HG03108 (cell line): ENCODE results near the gene FAM219B.
A peak's percentile ranks its signal among the peaks of the same experiment; 100 is the strongest.
"Not testable (repeated sequence)": the region's sequence is repeated elsewhere in the genome, so short reads cannot be mapped to it uniquely, and the experiment has no call there.

Experiments used
- ATAC-seq: cut with Tn5 transposase; IDR thresholded peaks from one replicate; pipeline ENCODE4 v1.9.1; 2021; ENCODE audit warnings: moderate library complexity; ENCODE audit not compliant: unreplicated experiment

The FAM219B gene

GRCh38 chr15:74904190-74904805, 2.4 kb downstream of the FAM219B start:
- no peak for ATAC-seq

DNA sequence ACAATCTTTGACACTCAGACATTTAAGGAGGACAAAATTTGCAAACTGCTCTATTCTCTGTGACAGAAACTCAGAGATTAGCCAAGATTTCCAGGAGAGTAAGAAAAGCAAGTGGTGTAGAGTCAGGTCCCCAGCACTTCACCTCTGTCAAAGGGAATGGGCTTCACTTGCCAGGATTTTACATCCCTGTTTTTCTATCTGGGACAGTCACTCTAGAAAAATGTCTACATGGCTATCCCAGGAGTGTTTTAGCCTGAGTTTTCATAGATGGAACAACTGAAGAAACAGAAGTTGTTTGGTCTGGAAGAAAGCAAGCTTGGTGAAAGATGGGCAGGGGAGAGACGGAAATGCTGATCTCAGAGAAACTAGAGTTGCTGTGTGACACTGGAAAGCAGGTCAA, 3.0 kb downstream of the FAM219B start:
- no peak for ATAC-seq

DNA sequence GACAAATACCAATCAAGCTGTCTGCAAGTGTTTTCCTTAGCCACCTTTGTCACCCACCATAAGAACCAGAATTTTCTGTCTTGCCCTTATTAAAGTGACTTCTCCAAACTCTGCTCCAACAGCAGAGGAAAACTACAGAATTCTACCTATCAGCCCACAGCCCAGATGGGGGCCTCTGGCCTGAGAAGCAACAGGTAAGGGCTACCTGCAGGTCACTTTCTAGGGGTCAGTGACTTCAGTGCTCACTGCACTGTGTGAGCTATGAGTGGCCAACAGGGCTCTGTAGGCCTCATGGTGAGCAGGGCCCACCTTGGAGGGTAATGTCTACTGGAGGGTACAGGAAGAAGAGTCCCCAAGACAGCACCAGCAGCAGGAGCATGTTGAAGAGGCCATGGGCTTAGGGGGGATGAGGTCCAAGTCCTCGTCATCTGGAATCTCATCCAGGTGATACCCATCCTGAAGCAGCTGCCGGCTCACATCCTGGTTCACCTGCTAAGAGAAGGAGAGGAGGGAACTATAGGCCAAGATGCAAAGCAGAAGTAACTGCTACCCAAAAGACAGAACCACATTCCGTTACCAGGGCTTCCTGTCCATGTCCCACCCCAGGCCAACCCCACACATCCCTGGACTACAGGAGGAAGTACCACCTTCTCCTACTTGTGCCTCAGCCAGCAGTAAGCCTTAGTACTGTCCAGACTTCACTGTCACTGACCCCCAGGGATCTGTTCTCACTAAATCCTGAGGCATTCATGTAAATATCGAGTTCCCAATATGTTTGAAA, 4.2 kb downstream of the FAM219B start:
- no peak for ATAC-seq

DNA sequence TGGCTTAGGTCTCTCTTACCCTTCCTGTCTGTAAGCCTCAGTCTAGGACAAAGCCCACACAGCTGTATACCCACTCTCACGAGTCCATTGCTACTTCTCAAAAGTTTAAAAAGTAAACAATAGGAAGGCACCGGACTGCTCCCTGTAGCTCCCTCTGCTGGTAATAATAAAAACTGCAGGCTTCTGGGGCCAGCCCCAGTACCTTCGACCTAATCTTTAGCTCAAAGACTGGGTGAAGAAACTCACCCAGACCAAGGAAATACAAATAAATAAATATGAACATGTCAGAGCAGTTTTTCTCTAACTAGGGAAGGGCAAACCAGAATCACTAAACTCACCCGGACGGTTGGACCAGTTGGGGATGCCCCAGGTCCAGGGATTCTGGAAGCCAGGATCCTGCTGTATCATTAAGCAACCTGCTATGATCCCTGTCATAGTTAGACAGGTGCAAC, 5.0 kb downstream of the FAM219B start:
- no peak for ATAC-seq

- ATAC-seq: no peak
These were observed 9.3 kb downstream of the FAM219B start for GRCh38 chr15:74897300-74897701.

GRCh38 chr15:74896316-74896715, 10.3 kb downstream of the FAM219B start:
- ATAC-seq: no peak

DNA sequence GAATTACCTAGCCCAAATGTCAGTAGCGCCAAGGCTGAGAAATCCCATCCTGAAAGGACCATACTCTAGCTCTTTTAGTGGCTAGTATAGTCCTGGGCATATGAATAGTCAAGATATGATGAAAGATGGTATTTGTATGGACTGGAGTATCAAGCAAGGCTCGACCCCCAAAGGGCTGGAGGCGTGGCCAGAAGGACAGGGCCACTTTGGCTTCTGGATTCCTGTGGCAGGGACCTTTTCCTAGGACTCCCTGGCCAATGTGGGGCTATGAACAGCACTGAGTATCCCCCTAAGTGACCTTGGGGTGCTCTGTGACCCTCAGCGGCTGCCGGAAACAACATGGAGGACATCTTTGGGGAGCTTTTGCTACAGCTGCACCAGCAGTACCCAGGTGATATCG, 10.8 kb downstream of the FAM219B start:
- no peak for ATAC-seq

GRCh38 chr15:74894383-74894782, 12.3 kb downstream of the FAM219B start:
- ATAC-seq: not testable (repeated sequence)

DNA sequence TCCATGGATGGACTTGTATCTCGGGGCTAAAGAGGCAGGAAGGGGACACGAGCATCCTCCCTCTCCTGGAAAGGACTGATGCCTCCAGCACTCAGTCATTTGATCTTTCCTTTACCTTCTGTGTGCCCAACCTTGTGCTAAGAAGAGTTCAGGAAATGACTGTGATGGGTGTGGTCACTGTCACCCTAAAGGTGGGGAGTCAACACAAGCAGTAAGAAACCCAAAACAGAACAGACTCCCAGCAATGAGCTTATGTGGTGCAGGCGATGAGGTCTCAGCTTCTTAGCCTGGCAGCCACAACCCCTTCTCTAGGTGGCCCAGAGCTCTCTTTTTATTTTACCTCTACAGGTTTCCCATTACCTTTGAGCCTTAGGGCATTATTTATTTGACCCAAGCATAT, 13.0 kb downstream of the FAM219B start:
- ATAC-seq: no peak

GRCh38 chr15:74892931-74893330, 13.7 kb downstream of the FAM219B start:
- ATAC-seq: no peak

GRCh38 chr15:74892313-74892712, 14.3 kb downstream of the FAM219B start:
- no peak for ATAC-seq

GRCh38 chr15:74891469-74891868, 15.2 kb downstream of the FAM219B start:
- no peak for ATAC-seq

GRCh38 chr15:74890665-74890960, 16.0 kb downstream of the FAM219B start:
- no peak for ATAC-seq

DNA sequence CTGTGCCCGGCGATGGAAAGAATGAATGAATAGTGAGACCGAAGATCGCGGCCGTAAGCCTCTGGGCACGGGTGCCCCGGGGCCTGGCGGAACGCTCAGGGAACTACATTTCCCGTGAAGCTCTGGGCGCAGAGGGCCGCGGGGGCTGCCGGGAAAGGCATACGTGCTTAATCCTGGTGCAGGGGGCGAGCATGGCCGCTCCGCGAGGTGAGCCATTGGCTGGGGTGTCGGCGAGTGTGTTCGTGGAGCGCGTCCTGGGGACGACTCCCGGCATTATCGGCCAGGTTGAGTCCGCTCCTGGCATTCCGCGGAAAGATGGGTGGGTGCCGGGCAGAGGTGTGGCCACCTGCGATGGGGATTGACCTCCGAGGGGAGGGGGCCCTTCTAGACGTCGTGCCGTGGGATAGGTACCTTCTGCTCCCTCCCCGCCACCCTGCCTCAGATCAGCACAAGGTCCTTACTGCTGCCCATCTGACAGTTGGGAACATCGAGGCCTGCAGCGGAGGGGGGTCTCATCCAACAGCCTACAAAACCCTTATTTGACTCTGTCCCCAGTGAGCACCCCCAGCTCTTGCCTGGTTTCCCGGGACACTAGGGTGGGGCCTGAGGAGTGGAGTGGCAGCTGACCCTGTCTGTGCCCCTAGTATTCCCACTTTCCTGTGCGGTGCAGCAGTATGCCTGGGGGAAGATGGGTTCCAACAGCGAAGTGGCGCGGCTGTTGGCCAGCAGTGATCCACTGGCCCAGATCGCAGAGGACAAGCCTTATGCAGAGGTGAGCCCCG, 16.6 kb downstream of the FAM219B start, which contains the start of gene MPI:
MPI (plus strand) TSS at position 160 of the 782 bp plus-strand sequence; CDS start at position 192, 32 bp downstream.
- ATAC-seq: peak; percentile 90

DNA sequence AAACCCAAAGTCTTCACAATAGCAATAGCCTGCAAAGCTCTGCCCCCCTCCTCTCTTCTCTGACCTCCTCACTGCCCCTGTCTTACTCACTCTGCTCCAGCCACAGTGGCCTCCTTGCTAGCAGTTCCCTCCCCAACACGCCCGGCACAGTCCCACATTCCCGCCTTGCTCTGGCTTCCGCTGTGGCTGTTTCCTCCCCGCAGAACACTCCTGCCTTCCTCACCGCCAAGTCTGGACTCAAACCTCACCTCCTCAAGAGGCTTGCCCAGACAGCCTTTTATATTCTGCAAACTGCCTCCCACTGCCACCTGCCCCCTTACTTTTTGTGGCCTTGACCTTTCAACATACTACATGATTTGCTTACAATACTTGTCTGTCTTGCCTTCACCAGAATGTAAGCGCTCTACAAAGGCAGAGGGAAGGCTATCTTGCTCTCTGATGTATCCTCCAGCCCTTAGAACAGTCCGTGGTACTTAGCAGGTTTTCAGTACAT, 17.2 kb downstream of the FAM219B start:
- peak; percentile 22 for ATAC-seq

DNA sequence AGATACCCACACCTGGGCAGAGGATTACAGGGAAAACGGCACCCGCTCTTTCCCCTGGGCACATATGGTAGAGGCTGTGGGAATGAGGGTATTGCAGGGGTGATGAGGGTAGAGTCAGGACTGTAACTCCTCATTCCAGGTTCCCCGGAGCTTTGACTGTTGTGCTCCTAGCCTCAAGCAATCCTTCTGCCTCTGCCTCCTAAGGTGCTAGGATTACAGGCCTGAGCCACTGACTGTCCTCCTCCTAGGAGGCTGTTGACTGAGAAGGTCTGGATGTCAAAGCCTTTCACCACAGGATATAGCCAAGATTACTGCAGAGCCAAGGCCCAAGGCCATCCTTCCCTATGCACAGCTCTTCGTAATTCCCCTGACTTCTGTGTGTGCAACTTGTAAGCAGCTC, 17.9 kb downstream of the FAM219B start:
- ATAC-seq: no peak

DNA sequence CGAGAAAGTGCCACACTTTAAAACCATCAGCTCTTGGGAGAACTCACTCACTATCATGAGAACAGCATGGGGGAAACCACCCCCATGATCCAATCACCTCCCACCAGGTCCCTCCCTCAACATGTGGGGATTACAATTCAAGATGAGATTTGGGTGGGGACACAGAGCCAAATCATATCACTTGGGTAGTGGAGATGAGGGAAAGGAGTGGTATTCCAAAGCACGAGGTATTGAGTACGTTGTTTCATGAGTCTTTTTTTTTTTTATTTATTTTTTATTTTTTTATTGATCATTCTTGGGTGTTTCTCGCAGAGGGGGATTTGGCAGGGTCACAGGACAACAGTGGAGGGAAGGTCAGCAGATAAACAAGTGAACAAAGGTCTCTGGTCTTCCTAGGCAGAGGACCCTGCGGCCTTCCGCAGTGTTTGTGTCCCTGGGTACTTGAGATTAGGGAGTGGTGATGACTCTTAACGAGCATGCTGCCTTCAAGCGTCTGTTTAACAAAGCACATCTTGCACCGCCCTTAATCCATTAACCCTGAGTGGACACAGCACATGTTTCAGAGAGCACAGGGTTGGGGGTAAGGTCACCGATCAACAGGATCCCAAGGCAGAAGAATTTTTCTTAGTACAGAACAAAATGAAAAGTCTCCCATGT, 19.0 kb downstream of the FAM219B start:
- not testable (repeated sequence) for ATAC-seq

DNA sequence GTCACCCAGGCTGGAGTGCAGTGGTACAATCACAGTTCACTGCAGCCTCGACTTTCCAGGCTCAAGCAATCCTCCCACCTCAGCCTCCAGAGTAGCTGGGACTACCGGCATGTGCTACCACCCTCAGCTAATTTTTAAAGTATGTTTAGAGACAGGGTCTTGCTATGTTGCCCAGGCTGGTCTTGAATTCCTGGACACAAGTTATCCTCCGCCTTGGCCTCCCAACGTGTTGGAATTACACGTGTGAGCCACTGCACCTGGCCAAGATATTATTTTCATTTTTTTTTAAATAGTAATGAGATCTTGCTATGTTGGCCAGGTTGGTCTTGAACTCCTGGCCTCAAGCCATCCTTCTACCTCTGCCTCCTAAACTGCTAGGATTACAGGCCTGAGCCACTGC, 21.2 kb downstream of the FAM219B start:
- no peak for ATAC-seq

- no peak for ATAC-seq
These were observed 22.0 kb downstream of the FAM219B start for GRCh38 chr15:74884428-74885223.

GRCh38 chr15:74882528-74882927, 24.1 kb downstream of the FAM219B start:
- no peak for ATAC-seq
